ENCODE data around the gene VAT1L.

GRCh38 chr16:77853161-77853560 lies 64.8 kb downstream of the VAT1L start:
- no peak for TF ChIP-seq CTCF (IDR thresholded peaks at IDR 0.05; ENCODE audit: borderline replicate concordance, extremely low read depth, low read length, poor library complexity, severe bottlenecking)
- no peak for TF ChIP-seq EZH2 (IDR thresholded peaks at IDR 0.05; ENCODE audit: borderline replicate concordance, low read depth, low read length, severe bottlenecking)
